ENCODE data around the gene ARHGEF37. TPM values are rescaled to one million over a fixed set of nuclear protein-coding genes. Genes with fewer than 3 reads are reported as not detected.
"Not testable (repeated sequence)": the region's sequence is repeated elsewhere in the genome, so short reads cannot be mapped to it uniquely, and the experiment has no call there.

The ARHGEF37 gene
- total RNA-seq, 5 donors from 2014 or later (not counting 1 experiment from before 2014, with no cell fraction given) = 0.07 to 1.0 (median 0.59) TPM; not detected in 1

GRCh38 chr5:149646564-149646963 is 65.3 kb downstream of the ARHGEF37 start:
- peak overlapping the region; percentile 55 to 60 for H3K27ac Mint-ChIP-seq
- Histone ChIP-seq H3K9me3 (no peaks in the 10 kb centered on the region), H3K4me1 (ENCODE audit: control insufficient read depth in 1 of 2, extremely low read depth in 1 of 2, insufficient read depth in 2 of 2, low read length in 2 of 2) (peaks cover 0 to 9% of the 10 kb centered on the region in 2 experiments), H3K36me3 (ENCODE audit: control insufficient read depth in 2 of 2, extremely low read depth in 1 of 2, insufficient read depth in 1 of 2, low read length in 1 of 2) (no peaks in the 10 kb centered on the region), H3K27me3 (replicated peaks in 1 of 2; ENCODE audit: control insufficient read depth in 2 of 2, extremely low read depth in 1 of 2, insufficient read depth in 2 of 2, low read length in 1 of 2) (no peaks in the 10 kb centered on the region), H3K27ac (ENCODE audit: low read length) (no peak overlapping the region), H3K4me3 (ENCODE audit: control insufficient read depth in 1 of 2, extremely low read depth in 1 of 2, low read length in 1 of 2) (no peak overlapping the region)
- H3K9me3 Mint-ChIP-seq = no peaks in the 10 kb centered on the region
- ChIA-PET CTCF (no interaction called here), POLR2A (no interaction called here)
- DNase-seq = peak in 32 of 35 experiments; percentile 4 to 59 (median 32)
- H3K4me3 Mint-ChIP-seq = no peak overlapping the region
- peaks cover 12 to 18% (median 17%) of the 10 kb centered on the region in 3 donors for H3K4me1 Mint-ChIP-seq
- H3K36me3 Mint-ChIP-seq = no peaks in the 10 kb centered on the region
- WGBS (ENCODE audit: insufficient coverage) = 43% methylated on average over 8 of the region's 9 CpGs
- ATAC-seq (replicated peaks in 1 of 4) = peak; percentile 68 to 89 (median 76)
- no peaks in the 10 kb centered on the region for H3K27me3 Mint-ChIP-seq

GRCh38 chr5:149647334-149647733 is 66.0 kb downstream of the ARHGEF37 start:
- no peak overlapping the region for H3K4me3 ChIP-seq (ENCODE audit: control insufficient read depth in 1 of 2, extremely low read depth in 1 of 2, low read length in 1 of 2)
- CTCF ChIA-PET = no interaction called here
- ATAC-seq (replicated peaks in 1 of 4) (no peak), DNase-seq (no peak)
- Mint-ChIP-seq H3K4me1 (peaks cover 12 to 18% (median 17%) of the 10 kb centered on the region in 3 donors), H3K36me3 (no peaks in the 10 kb centered on the region), H3K4me3 (no peak overlapping the region), H3K9me3 (no peaks in the 10 kb centered on the region), H3K27ac (peak overlapping the region in 1 of 2 donors; percentile 23), H3K27me3 (no peaks in the 10 kb centered on the region)
- 100% methylated on average over 1 of the region's 3 CpGs for WGBS (ENCODE audit: insufficient coverage)
- no peaks in the 10 kb centered on the region for H3K9me3 ChIP-seq
- no peak overlapping the region for H3K27ac ChIP-seq (ENCODE audit: low read length)
- no peaks in the 10 kb centered on the region for H3K36me3 ChIP-seq (ENCODE audit: control insufficient read depth in 2 of 2, extremely low read depth in 1 of 2, insufficient read depth in 1 of 2, low read length in 1 of 2)
- peaks cover 0 to 9% of the 10 kb centered on the region in 2 experiments for H3K4me1 ChIP-seq (ENCODE audit: control insufficient read depth in 1 of 2, extremely low read depth in 1 of 2, insufficient read depth in 2 of 2, low read length in 2 of 2)
- no peaks in the 10 kb centered on the region for H3K27me3 ChIP-seq (replicated peaks in 1 of 2; ENCODE audit: control insufficient read depth in 2 of 2, extremely low read depth in 1 of 2, insufficient read depth in 2 of 2, low read length in 1 of 2)
- POLR2A ChIA-PET = no interaction called here

- peak in 1 of 4 experiments; percentile 43 for ATAC-seq (replicated peaks in 1 of 4)
- CTCF ChIA-PET; H3K36me3 ChIP-seq (ENCODE audit: control insufficient read depth in 2 of 2, extremely low read depth in 1 of 2, insufficient read depth in 1 of 2, low read length in 1 of 2); H3K9me3 Mint-ChIP-seq; DNase-seq; H3K4me1 ChIP-seq (ENCODE audit: control insufficient read depth in 1 of 2, extremely low read depth in 1 of 2, insufficient read depth in 2 of 2, low read length in 2 of 2); H3K27ac Mint-ChIP-seq; H3K9me3 ChIP-seq; H3K36me3 Mint-ChIP-seq; H3K4me3 Mint-ChIP-seq; POLR2A ChIA-PET; H3K4me3 ChIP-seq (ENCODE audit: control insufficient read depth in 1 of 2, extremely low read depth in 1 of 2, low read length in 1 of 2); H3K27me3 Mint-ChIP-seq; H3K27me3 ChIP-seq (replicated peaks in 1 of 2; ENCODE audit: control insufficient read depth in 2 of 2, extremely low read depth in 1 of 2, insufficient read depth in 2 of 2, low read length in 1 of 2); H3K27ac ChIP-seq (ENCODE audit: low read length): not testable (repeated sequence)
- 83% methylated on average over 2 of the region's 6 CpGs for WGBS (ENCODE audit: insufficient coverage)
- H3K4me1 Mint-ChIP-seq = peaks cover 12 to 18% (median 17%) of the 10 kb centered on the region in 3 donors
These were observed 67.4 kb downstream of the ARHGEF37 start for GRCh38 chr5:149648464-149649393.

GRCh38 chr5:149649730-149650129 is 68.4 kb downstream of the ARHGEF37 start:
- H3K36me3 Mint-ChIP-seq; H3K4me3 ChIP-seq (ENCODE audit: control insufficient read depth in 1 of 2, extremely low read depth in 1 of 2, low read length in 1 of 2); H3K36me3 ChIP-seq (ENCODE audit: control insufficient read depth in 2 of 2, extremely low read depth in 1 of 2, insufficient read depth in 1 of 2, low read length in 1 of 2); DNase-seq; H3K27me3 ChIP-seq (replicated peaks in 1 of 2; ENCODE audit: control insufficient read depth in 2 of 2, extremely low read depth in 1 of 2, insufficient read depth in 2 of 2, low read length in 1 of 2); H3K4me1 ChIP-seq (ENCODE audit: control insufficient read depth in 1 of 2, extremely low read depth in 1 of 2, insufficient read depth in 2 of 2, low read length in 2 of 2); H3K9me3 Mint-ChIP-seq; POLR2A ChIA-PET; H3K27ac ChIP-seq (ENCODE audit: low read length); CTCF ChIA-PET; H3K27ac Mint-ChIP-seq; H3K9me3 ChIP-seq; H3K4me3 Mint-ChIP-seq; ATAC-seq (replicated peaks in 1 of 4); H3K27me3 Mint-ChIP-seq: not testable (repeated sequence)
- WGBS (ENCODE audit: insufficient coverage) = no CpG with 5 or more reads among the region's 1 CpG
- peaks cover 12 to 18% (median 17%) of the 10 kb centered on the region in 3 donors for H3K4me1 Mint-ChIP-seq

- no peak overlapping the region for H3K4me3 Mint-ChIP-seq
- peaks cover 0 to 3% (median under 1%) of the 10 kb centered on the region in 3 donors for H3K9me3 Mint-ChIP-seq
- Histone ChIP-seq H3K4me1 (ENCODE audit: control insufficient read depth in 1 of 2, extremely low read depth in 1 of 2, insufficient read depth in 2 of 2, low read length in 2 of 2) (peaks cover 0 to 7% of the 10 kb centered on the region in 2 experiments), H3K9me3 (no peaks in the 10 kb centered on the region), H3K27me3 (replicated peaks in 1 of 2; ENCODE audit: control insufficient read depth in 2 of 2, extremely low read depth in 1 of 2, insufficient read depth in 2 of 2, low read length in 1 of 2) (peaks cover 0 to 4% of the 10 kb centered on the region in 2 experiments), H3K36me3 (ENCODE audit: control insufficient read depth in 2 of 2, extremely low read depth in 1 of 2, insufficient read depth in 1 of 2, low read length in 1 of 2) (no peaks in the 10 kb centered on the region), H3K27ac (ENCODE audit: low read length) (no peak overlapping the region), H3K4me3 (ENCODE audit: control insufficient read depth in 1 of 2, extremely low read depth in 1 of 2, low read length in 1 of 2) (no peak overlapping the region)
- H3K4me1 Mint-ChIP-seq = peaks cover 8 to 14% (median 13%) of the 10 kb centered on the region in 3 donors
- ATAC-seq (replicated peaks in 1 of 4) (peak in 1 of 4 experiments; percentile 32), DNase-seq (no peak)
- H3K27me3 Mint-ChIP-seq = no peaks in the 10 kb centered on the region
- no peaks in the 10 kb centered on the region for H3K36me3 Mint-ChIP-seq
- ChIA-PET CTCF (no interaction called here), POLR2A (no interaction called here)
- H3K27ac Mint-ChIP-seq = no peak overlapping the region
- WGBS (ENCODE audit: insufficient coverage) = 100% methylated on average over 1 of the region's 1 CpG
These were observed 70.4 kb downstream of the ARHGEF37 start for GRCh38 chr5:149651686-149652085.

GRCh38 chr5:149652697-149653096 is 71.4 kb downstream of the ARHGEF37 start:
- CTCF ChIA-PET = no interaction called here
- Mint-ChIP-seq H3K27me3 (peaks cover 0 to 4% of the 10 kb centered on the region in 2 donors), H3K27ac (no peak overlapping the region), H3K9me3 (peaks cover 0 to 6% (median 6%) of the 10 kb centered on the region in 3 donors), H3K4me3 (no peak overlapping the region), H3K36me3 (no peaks in the 10 kb centered on the region), H3K4me1 (peaks cover 0 to 5% (median 4%) of the 10 kb centered on the region in 3 donors)
- H3K9me3 ChIP-seq = no peaks in the 10 kb centered on the region
- POLR2A ChIA-PET = no interaction called here
- no peaks in the 10 kb centered on the region for H3K4me1 ChIP-seq (ENCODE audit: control insufficient read depth in 1 of 2, extremely low read depth in 1 of 2, insufficient read depth in 2 of 2, low read length in 2 of 2)
- H3K27me3 ChIP-seq (replicated peaks in 1 of 2; ENCODE audit: control insufficient read depth in 2 of 2, extremely low read depth in 1 of 2, insufficient read depth in 2 of 2, low read length in 1 of 2) = peaks cover 0 to 9% of the 10 kb centered on the region in 2 experiments
- no peak for ATAC-seq (replicated peaks in 1 of 4)
- 86% methylated on average over 2 of the region's 2 CpGs for WGBS (ENCODE audit: insufficient coverage)
- H3K36me3 ChIP-seq (ENCODE audit: control insufficient read depth in 2 of 2, extremely low read depth in 1 of 2, insufficient read depth in 1 of 2, low read length in 1 of 2) = no peaks in the 10 kb centered on the region
- DNase-seq = no peak
- no peak overlapping the region for H3K4me3 ChIP-seq (ENCODE audit: control insufficient read depth in 1 of 2, extremely low read depth in 1 of 2, low read length in 1 of 2)
- no peak overlapping the region for H3K27ac ChIP-seq (ENCODE audit: low read length)
